Endothelial cell of umbilical vein (primary cell): ENCODE data around the gene HTT. TPM values are rescaled to one million over a fixed set of nuclear protein-coding genes. Genes with fewer than 3 reads are reported as not detected.
"Not testable (repeated sequence)": the region's sequence is repeated elsewhere in the genome, so short reads cannot be mapped to it uniquely, and the experiment has no call there.

ENCODE experiments used
- BruUV-seq: library from RNA; stranded (reverse); fragments of 400-500 nt; replicated peaks from 2 replicates; lab custom pipeline; 2021; lab: Mats Ljungman, UMichigan
- CTCF ChIA-PET: fragments of 300-600, 350-600 bp; sonication (Branson Sonifier 250); formaldehyde crosslinking; loops from one replicate; lab custom pipeline; 2021; ENCODE audit warnings: antibody characterized with exemption, inconsistent platforms; lab: Charles Lee
- POLR2A ChIA-PET: fragments of 300-600, 350-600 bp; sonication (Branson Sonifier 250); formaldehyde crosslinking; loops from one replicate; lab custom pipeline; 2021; ENCODE audit warnings: antibody characterized with exemption, inconsistent platforms; lab: Charles Lee
- DNase-seq: peaks from one replicate; pipeline ENCODE4 v3.0.0-alpha.2; 2011; ENCODE audit warnings: low read depth, low spot score
- FAIRE-seq: peaks from 2 replicates; lab custom pipeline; 2011; peaks lifted over from hg19 to GRCh38; lab: Jason Lieb, UNC
- H2AFZ ChIP-seq: 2 replicates; pipeline ENCODE4 v1.6.0; 2012; ENCODE audit warnings: low read depth, low read length, control low read depth, inconsistent platforms
- H3K27ac ChIP-seq: 2 replicates; pipeline ENCODE4 v1.5.1; 2011; ENCODE audit warnings: low read depth, mild to moderate bottlenecking, control low read depth, low read length, moderate library complexity; ENCODE audit not compliant: insufficient read depth
- H3K27me3 ChIP-seq, 2 experiments: 2 replicates each; pipeline versions ENCODE4 v1.6.0 to v1.6.1; 2011; ENCODE audit warnings: low read length in 2 of 2, mixed read lengths in 1 of 2; ENCODE audit not compliant: control insufficient read depth in 2 of 2, insufficient read depth in 2 of 2
- H3K36me3 ChIP-seq, 2 experiments: 2 replicates in 1 of 2; 3 replicates in 1 of 2; pipeline ENCODE4 v1.5.1; 2011; ENCODE audit warnings: low read length in 2 of 2, mild to moderate bottlenecking in 1 of 2, moderate library complexity in 1 of 2; ENCODE audit not compliant: control insufficient read depth in 2 of 2, insufficient read depth in 2 of 2; ENCODE audit errors: extremely low read depth in 1 of 2
- H3K4me1 ChIP-seq: 3 replicates; pipeline ENCODE4 v1.5.1; 2011; ENCODE audit warnings: mild to moderate bottlenecking, low read length; ENCODE audit not compliant: control insufficient read depth, insufficient read depth; ENCODE audit errors: extremely low read depth
- H3K4me2 ChIP-seq: 2 replicates; pipeline ENCODE4 v1.6.1; 2011; ENCODE audit warnings: low read length, control low read depth, mixed read lengths; ENCODE audit not compliant: insufficient read depth
- H3K4me3 ChIP-seq, 3 experiments: fragments of 200-600 bp in 1 of 3; sonication (generic), shearing (Covaris generic) in 1 of 3; replicated peaks in 1 of 3; 2 replicates each; pipeline ENCODE4 v1.5.1; 2011 to 2016; ENCODE audit warnings: control low read depth in 3 of 3, low read length in 3 of 3, mild to moderate bottlenecking in 2 of 3, inconsistent platforms in 1 of 3, low read depth in 1 of 3, moderate library complexity in 1 of 3; ENCODE audit not compliant: insufficient read depth in 1 of 3
- H3K79me2 ChIP-seq: 2 replicates; pipeline ENCODE4 v1.6.0; 2012; ENCODE audit warnings: low read length, inconsistent platforms; ENCODE audit not compliant: control insufficient read depth, insufficient read depth
- H3K9ac ChIP-seq: replicated peaks from 2 replicates; pipeline ENCODE3; 2011; ENCODE audit warnings: low read length, control low read depth; ENCODE audit not compliant: insufficient read depth; ENCODE audit errors: extremely low read depth
- H3K9me1 ChIP-seq: replicated peaks from 3 replicates; pipeline ENCODE4 v1.6.0; 2011; ENCODE audit warnings: mild to moderate bottlenecking, low read length; ENCODE audit not compliant: control insufficient read depth, insufficient read depth; ENCODE audit errors: extremely low read depth
- H3K9me3 ChIP-seq: replicated peaks from 2 replicates; pipeline ENCODE4 v1.5.1; 2012; ENCODE audit warnings: low read length, inconsistent platforms; ENCODE audit not compliant: control insufficient read depth, insufficient read depth
- H4K20me1 ChIP-seq: replicated peaks from 2 replicates; pipeline ENCODE3; 2011; ENCODE audit warnings: mild to moderate bottlenecking, low read length; ENCODE audit not compliant: control insufficient read depth, insufficient read depth; ENCODE audit errors: extremely low read depth
- JUN ChIP-seq: IDR thresholded peaks from 2 replicates; pipeline ENCODE4 v1.6.1; 2011; ENCODE audit warnings: borderline replicate concordance, low read depth; ENCODE audit not compliant: insufficient read length, insufficient read depth
- MYC ChIP-seq: IDR thresholded peaks from one replicate; pipeline ENCODE4 v1.6.1; 2011; ENCODE audit warnings: mild to moderate bottlenecking, low read depth, low read length
- POLR2A ChIP-seq: IDR thresholded peaks from 2 replicates; pipeline ENCODE4 v1.6.1; 2012; ENCODE audit warnings: low read depth, mild to moderate bottlenecking, control low read depth, low read length
- POLR2AphosphoS5 ChIP-seq: IDR thresholded peaks from 2 replicates; pipeline ENCODE4 v1.6.1; 2012; ENCODE audit warnings: low read depth, mild to moderate bottlenecking, control low read depth, low read length, moderate library complexity; ENCODE audit not compliant: insufficient read depth
- dilution Hi-C: fragments of 300-500 bp; cut with MboI; formaldehyde crosslinking; loops from one replicate; pipeline ENCODE4 v1.15.0; 2019; ENCODE audit warnings: low sequenced_read_pairs; ENCODE audit not compliant: extremely low pct_ligation_motif_present
- intact Hi-C: fragments of 100-400 bp; cut with micrococcal nuclease; formaldehyde crosslinking; loops from one replicate; pipeline ENCODE4 v1.10.0; 2022
- polyA plus RNA-seq, 4 experiments: library from polyadenylated mRNA; depleted of rRNA in 3 of 4; stranded (reverse) in 3 of 4; unstranded in 1 of 4; fragments of >200 nt; gene quantifications; 2 replicates each; pipeline versions ENCODE4 v1.2.1 to v1.2.3, GENCODE V29; 2011 to 2012; ENCODE audit warnings: missing spikeins in 1 of 4
- total RNA-seq: library from RNA; stranded (reverse); gene quantifications from 2 replicates; pipeline ENCODE4 v1.2.3, GENCODE V29; 2021
- TF ChIP-seq, protein P1 (sequence below): IDR thresholded peaks from 2 replicates; pipeline ENCODE4 v1.6.1; 2011; ENCODE audit not compliant: insufficient read depth, insufficient read length
- TF ChIP-seq, protein P2 (sequence below), 2 donors: IDR thresholded peaks; 1 replicate in 1 of 2; 2 replicates in 1 of 2; pipeline ENCODE4 v1.5.1; 2011; ENCODE audit warnings: low read length in 2 of 2, mild to moderate bottlenecking in 2 of 2, moderate library complexity in 2 of 2, control low read depth in 1 of 2, inconsistent platforms in 1 of 2, low read depth in 1 of 2; ENCODE audit not compliant: insufficient read depth in 1 of 2; ENCODE audit errors: extremely low read depth in 1 of 2

The HTT gene
- total and polyA plus RNA-seq, 2 donors (not counting 3 experiments of a cell fraction or from before 2014, with no cell fraction given) = 15.7 to 61.2 TPM

- dilution Hi-C loops (no loop called here), intact Hi-C loops (no loop called here)
- ChIA-PET POLR2A (no interaction called here), CTCF (no interaction called here)
- no peak overlapping the region for H2AFZ ChIP-seq
- H3K4me3 ChIP-seq = no peak overlapping the region
- H3K9me1 ChIP-seq = no peaks in the 10 kb centered on the region
- TF ChIP-seq, protein P1, sequence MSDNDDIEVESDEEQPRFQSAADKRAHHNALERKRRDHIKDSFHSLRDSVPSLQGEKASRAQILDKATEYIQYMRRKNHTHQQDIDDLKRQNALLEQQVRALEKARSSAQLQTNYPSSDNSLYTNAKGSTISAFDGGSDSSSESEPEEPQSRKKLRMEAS = no peak
- TF ChIP-seq POLR2A (no peak), JUN (no peak), POLR2AphosphoS5 (no peak), MYC (no peak)
- TF ChIP-seq, protein P2, sequence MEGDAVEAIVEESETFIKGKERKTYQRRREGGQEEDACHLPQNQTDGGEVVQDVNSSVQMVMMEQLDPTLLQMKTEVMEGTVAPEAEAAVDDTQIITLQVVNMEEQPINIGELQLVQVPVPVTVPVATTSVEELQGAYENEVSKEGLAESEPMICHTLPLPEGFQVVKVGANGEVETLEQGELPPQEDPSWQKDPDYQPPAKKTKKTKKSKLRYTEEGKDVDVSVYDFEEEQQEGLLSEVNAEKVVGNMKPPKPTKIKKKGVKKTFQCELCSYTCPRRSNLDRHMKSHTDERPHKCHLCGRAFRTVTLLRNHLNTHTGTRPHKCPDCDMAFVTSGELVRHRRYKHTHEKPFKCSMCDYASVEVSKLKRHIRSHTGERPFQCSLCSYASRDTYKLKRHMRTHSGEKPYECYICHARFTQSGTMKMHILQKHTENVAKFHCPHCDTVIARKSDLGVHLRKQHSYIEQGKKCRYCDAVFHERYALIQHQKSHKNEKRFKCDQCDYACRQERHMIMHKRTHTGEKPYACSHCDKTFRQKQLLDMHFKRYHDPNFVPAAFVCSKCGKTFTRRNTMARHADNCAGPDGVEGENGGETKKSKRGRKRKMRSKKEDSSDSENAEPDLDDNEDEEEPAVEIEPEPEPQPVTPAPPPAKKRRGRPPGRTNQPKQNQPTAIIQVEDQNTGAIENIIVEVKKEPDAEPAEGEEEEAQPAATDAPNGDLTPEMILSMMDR (IDR thresholded peaks at IDR 0.05; ENCODE audit: extremely low read depth in 1 of 2, insufficient read depth in 1 of 2, low read depth in 1 of 2, low read length in 2 of 2) = no peak
- no TSS peak for BruUV-seq
- no peak overlapping the region for H3K9ac ChIP-seq
- no peak overlapping the region for H3K27ac ChIP-seq
- FAIRE-seq = no peak
- H3K4me1 ChIP-seq = no peaks in the 10 kb centered on the region
- no peaks in the 10 kb centered on the region for H3K79me2 ChIP-seq
- H3K4me2 ChIP-seq = no peak overlapping the region
- DNase-seq = no peak
- no peaks in the 10 kb centered on the region for H3K27me3 ChIP-seq
- H4K20me1 ChIP-seq = no peaks in the 10 kb centered on the region
- H3K36me3 ChIP-seq = peaks cover 10 to 17% of the 10 kb centered on the region in 2 experiments
- no peaks in the 10 kb centered on the region for H3K9me3 ChIP-seq
Measured at GRCh38 chr4:3160438-3160837, 86.0 kb downstream of the HTT start.

GRCh38 chr4:3161044-3161443 lies 86.6 kb downstream of the HTT start:
- H3K27me3 ChIP-seq, H2AFZ ChIP-seq, FAIRE-seq, CTCF ChIA-PET, dilution Hi-C loops, POLR2A ChIA-PET, H3K9ac ChIP-seq, BruUV-seq, H3K79me2 ChIP-seq, H3K4me2 ChIP-seq, H3K9me3 ChIP-seq, DNase-seq, H3K4me3 ChIP-seq, H3K27ac ChIP-seq, intact Hi-C loops, H3K4me1 ChIP-seq, H3K9me1 ChIP-seq, H4K20me1 ChIP-seq: not testable (repeated sequence)
- peaks cover 10 to 17% of the 10 kb centered on the region in 2 experiments for H3K36me3 ChIP-seq

GRCh38 chr4:3166434-3166833 lies 92.0 kb downstream of the HTT start:
- H3K4me1 ChIP-seq, H3K36me3 ChIP-seq, H2AFZ ChIP-seq, H3K9ac ChIP-seq, H3K27me3 ChIP-seq, H3K27ac ChIP-seq, H3K9me3 ChIP-seq, DNase-seq, BruUV-seq, H3K79me2 ChIP-seq, H4K20me1 ChIP-seq, H3K9me1 ChIP-seq, intact Hi-C loops, FAIRE-seq, H3K4me2 ChIP-seq, H3K4me3 ChIP-seq, dilution Hi-C loops: not testable (repeated sequence)
- ChIA-PET POLR2A (interaction anchor here (1.2 kb wide), 1 partner anchor 8 kb away, joined by 3 read pairs; no protein-coding TSS in a partner anchor), CTCF (interaction anchor here (0.9 kb wide), 1 partner anchor 8 kb away, joined by 3 read pairs; no protein-coding TSS in a partner anchor)
